ENCODE data around the gene PCNX3.

PCNX3 gene

DNA sequence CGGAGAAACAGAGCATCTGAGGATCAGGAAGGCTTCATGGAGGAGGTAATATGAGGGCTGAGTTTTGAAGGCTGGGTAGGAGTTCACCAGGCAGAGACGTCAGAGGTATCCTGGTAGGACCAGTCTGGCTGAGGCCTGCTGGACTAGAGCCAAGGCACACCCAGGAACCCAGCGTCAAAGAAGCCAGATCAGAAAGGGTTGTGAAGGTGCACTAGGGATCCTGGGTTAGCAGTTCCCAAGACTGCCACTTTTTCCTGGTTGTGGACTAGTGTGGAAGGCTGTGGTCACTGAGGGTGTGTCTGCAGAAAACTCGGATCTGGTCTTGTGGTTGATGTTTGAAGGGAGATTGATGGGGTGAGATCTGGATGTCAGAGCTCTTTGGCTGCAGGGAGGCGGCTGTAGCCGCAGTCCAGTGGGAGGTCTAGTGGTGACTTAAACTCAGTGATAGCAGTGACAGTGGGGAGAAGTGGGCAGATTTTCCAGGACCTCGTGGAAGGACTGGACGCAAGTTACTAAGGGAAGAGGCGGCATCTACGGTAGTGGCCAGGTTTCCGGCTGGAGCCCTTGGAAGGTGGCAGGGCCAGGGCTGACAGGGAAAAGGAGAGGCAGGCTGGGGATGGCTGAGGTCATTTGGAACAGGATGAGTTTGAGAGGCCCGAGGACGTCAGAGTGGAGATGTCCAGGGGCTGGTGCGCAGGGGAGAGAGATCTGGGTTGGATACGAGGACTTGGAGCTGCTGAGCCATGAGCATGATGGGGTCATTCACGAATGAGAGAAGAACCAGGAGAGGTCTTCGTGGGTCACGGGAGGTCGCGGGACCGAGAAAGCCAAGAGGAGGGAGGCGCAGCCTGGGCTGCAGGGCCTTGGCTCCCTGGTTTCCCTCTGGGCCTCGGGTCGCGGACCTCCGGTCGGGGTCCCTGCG lies 36.3 kb downstream of the PCNX3 start:
- TF ChIP-seq GATA3 (IDR thresholded peaks at IDR 0.05; ENCODE audit: low read depth, low read length), result no peak
- TF ChIP-seq GATA2 (IDR thresholded peaks at IDR 0.05; ENCODE audit: low read depth, low read length), result 0 out of 2 replicates have a peak, but pooled peaks have one; percentile 3

DNA sequence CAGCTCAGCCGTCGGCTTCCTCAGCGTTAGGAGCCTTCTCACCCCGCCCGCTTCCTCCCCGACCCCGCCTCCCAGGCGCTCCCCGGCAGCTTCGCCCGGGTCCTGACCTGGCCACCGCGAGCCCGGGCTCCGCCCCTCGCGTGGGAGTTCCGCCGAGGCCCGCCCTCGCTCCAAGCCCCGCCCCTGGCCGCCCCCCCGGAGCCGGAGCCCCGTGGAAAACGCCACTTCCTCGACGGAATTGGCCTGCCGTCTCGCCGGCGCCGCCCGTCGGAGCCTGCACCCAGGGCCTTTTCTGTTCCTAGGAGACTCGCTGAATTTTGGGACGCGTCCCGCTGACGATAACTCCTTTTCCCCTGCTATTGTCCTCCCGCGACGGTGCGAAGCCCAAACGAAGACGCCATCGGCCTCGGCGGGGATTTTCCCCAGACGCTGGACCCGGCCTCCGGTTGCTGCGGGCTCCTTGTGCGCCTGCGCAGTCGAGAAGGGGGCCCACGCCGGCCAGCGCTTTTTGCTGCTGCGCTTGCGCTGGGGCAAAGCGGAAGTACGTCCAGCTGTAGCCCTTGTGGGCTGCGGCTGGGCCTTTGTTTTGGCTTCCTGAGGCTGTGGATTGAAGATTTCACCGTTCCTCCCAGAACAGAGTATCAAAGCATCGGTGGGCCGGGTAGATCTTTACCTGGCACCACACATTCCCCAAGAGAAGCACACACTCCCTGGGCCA lies 37.1 kb downstream of the PCNX3 start:
- TF ChIP-seq GATA2 (IDR thresholded peaks at IDR 0.05; ENCODE audit: low read depth, low read length) (no peak), GATA3 (IDR thresholded peaks at IDR 0.05; ENCODE audit: low read depth, low read length) (no peak)

DNA sequence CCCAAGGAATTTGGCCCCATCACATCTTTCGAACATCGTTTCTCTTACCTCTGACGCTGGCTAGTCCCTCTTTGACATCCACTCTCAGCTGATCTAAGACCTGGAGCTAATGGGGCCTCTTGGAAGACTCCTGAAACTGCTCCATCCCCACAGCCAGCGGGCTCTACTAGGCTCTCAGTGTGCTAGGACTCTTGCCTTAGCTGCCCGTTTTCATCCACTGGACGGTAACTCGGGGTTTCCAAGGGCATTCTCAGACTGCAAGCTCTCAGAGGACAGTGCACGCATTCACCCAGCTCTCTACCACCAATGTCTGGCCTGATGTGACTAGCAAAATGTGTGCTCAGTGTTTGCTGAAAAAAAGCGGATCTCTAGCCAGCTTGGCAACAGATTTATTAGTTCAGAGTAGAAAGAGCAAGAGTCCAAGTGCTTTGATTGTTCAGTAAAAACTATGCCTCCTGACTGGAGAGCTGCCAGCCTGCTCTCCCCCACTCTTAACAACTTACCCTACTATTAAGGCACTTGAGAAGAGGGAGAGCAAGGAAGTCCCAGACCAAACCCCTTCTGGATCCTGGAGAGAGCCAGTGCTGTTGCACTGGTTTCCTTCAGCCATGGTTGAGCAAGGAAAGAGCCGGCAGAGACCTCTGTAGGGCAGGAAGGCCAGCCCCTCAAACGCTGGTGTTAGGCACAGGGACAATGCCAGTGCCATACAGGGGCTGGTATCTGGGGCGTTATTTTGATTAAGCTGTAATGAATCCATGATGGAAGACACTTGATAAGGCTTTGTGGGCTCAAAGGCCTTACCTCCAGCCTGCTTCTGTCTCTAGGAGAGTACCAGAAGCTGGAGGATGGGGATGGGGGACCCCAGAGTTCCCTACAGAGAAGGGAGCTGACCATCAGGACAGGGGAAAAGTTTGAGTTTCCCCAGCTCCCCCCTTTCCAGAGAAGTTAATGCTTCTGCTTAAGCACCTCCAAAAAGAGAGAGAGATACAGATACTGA lies 38.0 kb downstream of the PCNX3 start:
- TF ChIP-seq GATA3 (IDR thresholded peaks at IDR 0.05; ENCODE audit: low read depth, low read length), result no peak
- TF ChIP-seq GATA2 (IDR thresholded peaks at IDR 0.05; ENCODE audit: low read depth, low read length), result no peak

GRCh38 chr11:65654375-65655349 lies 39.1 kb downstream of the PCNX3 start:
- no peak for TF ChIP-seq GATA3 (IDR thresholded peaks at IDR 0.05; ENCODE audit: low read depth, low read length)
- no peak for TF ChIP-seq GATA2 (IDR thresholded peaks at IDR 0.05; ENCODE audit: low read depth, low read length)

GRCh38 chr11:65655570-65656332 lies 40.2 kb downstream of the PCNX3 start:
- no peak for TF ChIP-seq GATA2 (IDR thresholded peaks at IDR 0.05; ENCODE audit: low read depth, low read length)
- TF ChIP-seq GATA3 (IDR thresholded peaks at IDR 0.05; ENCODE audit: low read depth, low read length), result no peak

GRCh38 chr11:65657426-65657825 lies 41.9 kb downstream of the PCNX3 start:
- no peak for TF ChIP-seq GATA3 (IDR thresholded peaks at IDR 0.05; ENCODE audit: low read depth, low read length)
- no peak for TF ChIP-seq GATA2 (IDR thresholded peaks at IDR 0.05; ENCODE audit: low read depth, low read length)

- no peak for TF ChIP-seq GATA2 (IDR thresholded peaks at IDR 0.05; ENCODE audit: low read depth, low read length)
- TF ChIP-seq GATA3 (IDR thresholded peaks at IDR 0.05; ENCODE audit: low read depth, low read length), result no peak
Measured at GRCh38 chr11:65658174-65659021, 42.8 kb downstream of the PCNX3 start.

GRCh38 chr11:65660038-65660437 lies 44.5 kb downstream of the PCNX3 start:
- no peak for TF ChIP-seq GATA3 (IDR thresholded peaks at IDR 0.05; ENCODE audit: low read depth, low read length)
- no peak for TF ChIP-seq GATA2 (IDR thresholded peaks at IDR 0.05; ENCODE audit: low read depth, low read length)

- no peak for TF ChIP-seq GATA2 (IDR thresholded peaks at IDR 0.05; ENCODE audit: low read depth, low read length)
Measured at GRCh38 chr11:65661599-65662246, 46.1 kb downstream of the PCNX3 start.

DNA sequence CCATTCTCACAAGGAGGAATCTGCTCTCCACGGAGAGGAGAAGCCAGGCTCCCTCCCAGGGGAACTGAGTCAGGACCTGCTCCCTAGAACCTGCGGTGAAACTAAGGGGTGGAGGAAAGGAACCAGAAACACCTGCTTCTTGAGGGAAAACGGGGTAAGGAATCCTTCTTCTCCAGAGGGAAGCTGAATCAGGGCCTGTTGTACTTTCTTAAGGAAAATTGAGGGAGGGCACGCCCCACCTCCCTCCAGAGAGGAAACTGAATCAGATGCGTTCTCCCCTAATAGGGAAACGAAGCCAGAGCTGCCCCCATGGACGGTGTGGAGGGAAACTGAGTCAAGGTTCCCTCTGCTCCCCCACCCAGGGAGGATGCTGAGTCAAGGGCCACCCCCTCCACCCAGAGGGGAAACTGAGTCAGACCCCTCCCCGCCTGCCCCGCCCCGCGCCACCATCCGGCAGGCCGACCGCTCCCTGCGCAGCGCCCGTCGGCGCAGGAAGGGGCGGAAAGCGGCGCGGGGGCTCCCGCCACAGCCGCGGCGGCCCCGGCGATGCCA lies 46.7 kb downstream of the PCNX3 start:
- TF ChIP-seq GATA2 (IDR thresholded peaks at IDR 0.05; ENCODE audit: low read depth, low read length), result no peak
- TF ChIP-seq GATA3 (IDR thresholded peaks at IDR 0.05; ENCODE audit: low read depth, low read length), result no peak

All from SH-SY5Y (cell line).